ENCODE measurements around the gene FHIT. TPM values are rescaled to one million over a fixed set of nuclear protein-coding genes. Genes with fewer than 3 reads are reported as not detected.

The FHIT gene
- total RNA-seq, 4 donors from 2014 or later, result 5.0 to 15.3 (median 8.3) TPM

GRCh38 chr3:60303160-60303559 is 948.1 kb downstream of the FHIT start:
- no peak for DNase-seq (ENCODE audit: low spot score in 2 of 2)
- TF ChIP-seq CTCF (IDR thresholded peaks at IDR 0.05), result no peak
- TF ChIP-seq POLR2A (IDR thresholded peaks at IDR 0.05), result no peak
- 92 to 93% methylated on average over 3 of the region's 3 CpGs for WGBS, 2 donors
- H3K4me3 ChIP-seq (ENCODE audit: low read depth, poor library complexity, severe bottlenecking), result no peak overlapping the region
- intact Hi-C loops (cut with DNase I; ENCODE audit: low total_unique reads), result no loop called here

GRCh38 chr3:60301142-60301541 is 950.1 kb downstream of the FHIT start:
- WGBS, 2 donors, result 58 to 65% methylated on average over 2 of the region's 2 CpGs
- no peak overlapping the region for H3K4me3 ChIP-seq (ENCODE audit: low read depth, poor library complexity, severe bottlenecking)
- no peak for DNase-seq (ENCODE audit: low spot score in 2 of 2)
- TF ChIP-seq CTCF (IDR thresholded peaks at IDR 0.05), result no peak
- TF ChIP-seq POLR2A (IDR thresholded peaks at IDR 0.05), result no peak
- intact Hi-C loops (cut with DNase I; ENCODE audit: low total_unique reads), result no loop called here

GRCh38 chr3:60298141-60298540 is 953.1 kb downstream of the FHIT start:
- TF ChIP-seq CTCF (IDR thresholded peaks at IDR 0.05) (no peak), POLR2A (IDR thresholded peaks at IDR 0.05) (no peak)
- 80 to 94% methylated on average over 3 of the region's 3 CpGs for WGBS, 2 donors
- intact Hi-C loops (cut with DNase I; ENCODE audit: low total_unique reads), result no loop called here
- DNase-seq (ENCODE audit: low spot score in 2 of 2), result no peak
- no peak overlapping the region for H3K4me3 ChIP-seq (ENCODE audit: low read depth, poor library complexity, severe bottlenecking)

GRCh38 chr3:60294181-60294580 is 957.1 kb downstream of the FHIT start:
- WGBS, 2 donors, result 33 to 39% methylated on average over 3 of the region's 3 CpGs
- no peak for DNase-seq (ENCODE audit: low spot score in 2 of 2)

GRCh38 chr3:60291115-60291514 is 960.1 kb downstream of the FHIT start:
- DNase-seq (ENCODE audit: low spot score in 2 of 2), result no peak
- H3K4me3 ChIP-seq (ENCODE audit: low read depth, poor library complexity, severe bottlenecking), result no peak overlapping the region
- TF ChIP-seq CTCF (IDR thresholded peaks at IDR 0.05) (no peak), POLR2A (IDR thresholded peaks at IDR 0.05) (no peak)
- WGBS, 2 donors, result 55 to 71% methylated on average over 6 of the region's 6 CpGs
- intact Hi-C loops (cut with DNase I; ENCODE audit: low total_unique reads), result no loop called here

More at GRCh38 chr3:60294181-60294580, 957.1 kb downstream of the FHIT start:
- no peak overlapping the region for H3K4me3 ChIP-seq (ENCODE audit: low read depth, poor library complexity, severe bottlenecking)
- intact Hi-C loops (cut with DNase I; ENCODE audit: low total_unique reads), result no loop called here
- no peak for TF ChIP-seq POLR2A (IDR thresholded peaks at IDR 0.05)
- no peak for TF ChIP-seq CTCF (IDR thresholded peaks at IDR 0.05)

GRCh38 chr3:60290122-60290492 is 961.1 kb downstream of the FHIT start:
- DNase-seq (ENCODE audit: low spot score in 2 of 2), result no peak
- intact Hi-C loops (cut with DNase I; ENCODE audit: low total_unique reads), result no loop called here
- no peak overlapping the region for H3K4me3 ChIP-seq (ENCODE audit: low read depth, poor library complexity, severe bottlenecking)
- TF ChIP-seq CTCF (IDR thresholded peaks at IDR 0.05) (no peak), POLR2A (IDR thresholded peaks at IDR 0.05) (no peak)
- 96 to 97% methylated on average over 1 of the region's 1 CpG for WGBS, 2 donors
